IMR-90 (cell line): ENCODE results near the gene RRP1B. TPM values are rescaled to one million over a fixed set of nuclear protein-coding genes. Genes with fewer than 3 reads are reported as not detected.

Experiments used
- ATAC-seq: fragments of 200-7000 bp; cut with Tn5 transposase; 2 replicates; pipeline ENCODE4 v1.9.1; 2020; ENCODE audit warnings: low read depth, mild to moderate bottlenecking, moderate library complexity
- BruUV-seq: library from RNA; stranded (reverse); fragments of 400-500 nt; replicated peaks from 2 replicates; lab custom pipeline; 2021; lab: Mats Ljungman, UMichigan
- CTCF ChIA-PET: fragments of 300-600 bp; formaldehyde crosslinking; extraction: SDS; loops from one replicate; lab custom pipeline; 2021; ENCODE audit warnings: antibody characterized with exemption; lab: Yijun Ruan, JAX
- POLR2A ChIA-PET: fragments of 300-600 bp; sonication (Branson Sonifier 250); formaldehyde crosslinking; loops from one replicate; lab custom pipeline; 2022; ENCODE audit warnings: antibody characterized with exemption; ENCODE audit not compliant: unreplicated experiment; lab: Charles Lee
- DNase-seq: peaks from one replicate; pipeline ENCODE4 v3.0.0; 2013
- H2AFZ ChIP-seq: replicated peaks from 2 replicates; pipeline ENCODE3; 2013; ENCODE audit warnings: low read length, mild to moderate bottlenecking; ENCODE audit not compliant: poor library complexity
- H2AK5ac ChIP-seq: 2 replicates; pipeline ENCODE4 v1.6.1; 2013; ENCODE audit warnings: low read depth, low read length, inconsistent platforms
- H2AK9ac ChIP-seq: replicated peaks from 2 replicates; pipeline ENCODE3; 2013; ENCODE audit warnings: mild to moderate bottlenecking, low read depth, low read length, moderate library complexity; ENCODE audit not compliant: poor library complexity
- H2BK120ac ChIP-seq: 2 replicates; pipeline ENCODE4 v1.6.1; 2013; ENCODE audit warnings: low read depth, low read length, inconsistent platforms
- H2BK15ac ChIP-seq: 3 replicates; pipeline ENCODE4 v1.6.1; 2013; ENCODE audit warnings: low read depth, low read length, inconsistent platforms
- H2BK20ac ChIP-seq: 2 replicates; pipeline ENCODE4 v1.6.1; 2013; ENCODE audit warnings: low read depth, mild to moderate bottlenecking, inconsistent platforms, low read length, moderate library complexity
- H2BK5ac ChIP-seq: 2 replicates; pipeline ENCODE4 v1.6.1; 2013; ENCODE audit warnings: mild to moderate bottlenecking, low read depth, low read length, inconsistent platforms; ENCODE audit not compliant: poor library complexity, severe bottlenecking
- H3K14ac ChIP-seq: replicated peaks from 2 replicates; pipeline ENCODE4 v1.6.1; 2013; ENCODE audit warnings: low read depth, low read length, inconsistent platforms
- H3K18ac ChIP-seq: 2 replicates; pipeline ENCODE4 v1.6.1; 2013; ENCODE audit warnings: low read depth, low read length, control low read depth
- H3K23ac ChIP-seq: 2 replicates; pipeline ENCODE4 v1.6.1; 2013; ENCODE audit warnings: low read depth, low read length, inconsistent platforms
- H3K27ac ChIP-seq: 2 replicates; pipeline ENCODE4 v1.5.1; 2013; ENCODE audit warnings: mild to moderate bottlenecking, control low read depth, low read length; ENCODE audit not compliant: insufficient read depth
- H3K27me3 ChIP-seq: 2 replicates; pipeline ENCODE4 v1.6.1; 2013; ENCODE audit warnings: low read length; ENCODE audit not compliant: control insufficient read depth, insufficient read depth
- H3K36me3 ChIP-seq: 2 replicates; pipeline ENCODE4 v1.6.1; 2013; ENCODE audit warnings: low read length, mixed read lengths; ENCODE audit not compliant: control insufficient read depth, insufficient read depth
- H3K4ac ChIP-seq: 2 replicates; pipeline ENCODE4 v1.6.1; 2013; ENCODE audit warnings: low read depth, low read length, inconsistent platforms
- H3K4me1 ChIP-seq: 2 replicates; pipeline ENCODE4 v1.6.1; 2013; ENCODE audit warnings: low read length, mixed read lengths; ENCODE audit not compliant: control insufficient read depth, insufficient read depth
- H3K4me2 ChIP-seq: 2 replicates; pipeline ENCODE4 v1.6.1; 2013; ENCODE audit warnings: low read depth, mild to moderate bottlenecking, control low read depth, low read length, moderate library complexity
- H3K4me3 ChIP-seq: 2 replicates; pipeline ENCODE4 v1.5.1; 2013; ENCODE audit warnings: low read depth, mild to moderate bottlenecking, control low read depth, low read length, moderate library complexity; ENCODE audit not compliant: insufficient read depth
- H3K56ac ChIP-seq: 2 replicates; pipeline ENCODE4 v1.6.1; 2013; ENCODE audit warnings: low read length, inconsistent platforms; ENCODE audit not compliant: insufficient read depth; ENCODE audit errors: extremely low read depth
- H3K79me1 ChIP-seq, 2 experiments: 2 replicates each; pipeline ENCODE4 v1.6.1; 2013; ENCODE audit warnings: low read length in 2 of 2, inconsistent platforms in 1 of 2, low read depth in 1 of 2
- H3K9ac ChIP-seq: 2 replicates; pipeline ENCODE4 v1.6.1; 2013; ENCODE audit warnings: low read depth, low read length, control low read depth
- H3K9me1 ChIP-seq: 2 replicates; pipeline ENCODE4 v1.6.1; 2013; ENCODE audit warnings: low read length, inconsistent platforms; ENCODE audit not compliant: insufficient read depth
- H3K9me3 ChIP-seq: 2 replicates; pipeline ENCODE4 v1.6.1; 2013; ENCODE audit warnings: low read length; ENCODE audit not compliant: control insufficient read depth, insufficient read depth
- H4K20me1 ChIP-seq: 2 replicates; pipeline ENCODE4 v1.6.1; 2013; ENCODE audit warnings: low read length, inconsistent platforms; ENCODE audit not compliant: insufficient read depth
- H4K5ac ChIP-seq: 2 replicates; pipeline ENCODE4 v1.6.1; 2013; ENCODE audit warnings: mild to moderate bottlenecking, low read depth, low read length, control low read depth
- H4K8ac ChIP-seq, 2 experiments: 2 replicates each; pipeline ENCODE4 v1.6.1; 2013; ENCODE audit warnings: low read depth in 2 of 2, low read length in 2 of 2, control low read depth in 1 of 2, inconsistent platforms in 1 of 2
- H4K91ac ChIP-seq: 2 replicates; pipeline ENCODE4 v1.6.1; 2013; ENCODE audit warnings: low read depth, low read length, inconsistent platforms; ENCODE audit not compliant: insufficient read depth
- CEBPB ChIP-seq: IDR thresholded peaks from 2 replicates; pipeline ENCODE4 v1.6.1; 2012; ENCODE audit warnings: low read depth, low read length, improper control_type of control experiment
- CHD1 ChIP-seq: IDR thresholded peaks from 2 replicates; pipeline ENCODE4 v1.6.1; 2012; ENCODE audit warnings: low read depth, low read length, improper control_type of control experiment
- ELK1 ChIP-seq: fragments of 150-350 bp; IDR thresholded peaks from 2 replicates; pipeline ENCODE4 v1.6.1; 2016; ENCODE audit warnings: low read depth, mild to moderate bottlenecking, low read length, moderate library complexity, borderline replicate concordance
- FOS ChIP-seq: fragments of 150-350 bp; IDR thresholded peaks from 2 replicates; pipeline ENCODE4 v1.6.1; 2016; ENCODE audit warnings: low read depth, low read length
- MAFK ChIP-seq: IDR thresholded peaks from 2 replicates; pipeline ENCODE4 v1.6.1; 2012; ENCODE audit warnings: low read depth, low read length, improper control_type of control experiment
- RCOR1 ChIP-seq: IDR thresholded peaks from 2 replicates; pipeline ENCODE4 v1.6.1; 2012; ENCODE audit warnings: mild to moderate bottlenecking, low read length, improper control_type of control experiment; ENCODE audit not compliant: insufficient replicate concordance
- RFX5 ChIP-seq: IDR thresholded peaks from 2 replicates; pipeline ENCODE4 v1.8.0; 2012; ENCODE audit warnings: low read depth, mild to moderate bottlenecking, low read length, moderate library complexity
- SMC3 ChIP-seq: fragments of 150-350 bp; IDR thresholded peaks from 2 replicates; pipeline ENCODE4 v1.6.1; 2016; ENCODE audit warnings: low read depth, mild to moderate bottlenecking, antibody characterized with exemption, low read length, moderate library complexity
- WGBS, 2 experiments: methylation state at CpG; one replicate each; pipeline versions ENCODE4 v1.1.5 to v1.1.7; 2013; ENCODE audit warnings: missing lambda C conversion rate in 2 of 2; ENCODE audit not compliant: insufficient read length in 1 of 2; ENCODE audit errors: extremely low coverage in 2 of 2; 5-methylcytosine and 5-hydroxymethylcytosine counted together
- dilution Hi-C: fragments of 300-500 bp; cut with HindIII; formaldehyde crosslinking; loops from one replicate; pipeline ENCODE4 v1.14.3; 2018; ENCODE audit warnings: low sequenced_read_pairs; ENCODE audit not compliant: unreplicated experiment
- in situ Hi-C: fragments of 300-500 bp; cut with MboI; formaldehyde crosslinking; loops from 3 replicates; pipeline ENCODE4 v1.14.3; 2019; ENCODE audit warnings: low sequenced_read_pairs, inconsistent platforms, mixed read lengths
- intact Hi-C: fragments of 100-400 bp; cut with micrococcal nuclease; formaldehyde crosslinking; loops from 2 replicates; pipeline ENCODE4 v1.10.0; 2022
- polyA plus RNA-seq, 3 experiments: library from polyadenylated mRNA; depleted of rRNA; stranded (reverse); fragments of >200 nt; gene quantifications; 2 replicates each; pipeline ENCODE4 v1.2.3, GENCODE V29; 2012; ENCODE audit warnings: low replicate concordance in 1 of 3
- total RNA-seq: library from RNA; depleted of rRNA; stranded (reverse); fragments of >200 nt; gene quantifications from 2 replicates; pipeline ENCODE4 v1.2.3, GENCODE V29; 2012

Gene RRP1B
- total and polyA plus RNA-seq, 2 of the 4 experiments (the other 2 are of a cell fraction), result 11.1 to 16.1 TPM

GRCh38 chr21:43736224-43736883 is 77.0 kb downstream of the RRP1B start:
- peaks cover 71% of the 10 kb centered on the region for H4K20me1 ChIP-seq
- dilution Hi-C loops, result no loop called here
- H3K79me1 ChIP-seq, result peaks cover 24 to 84% of the 10 kb centered on the region in 2 experiments

More at GRCh38 chr21:43736224-43736883, 77.0 kb downstream of the RRP1B start:
- no peaks in the 10 kb centered on the region for H3K27me3 ChIP-seq
- H3K56ac ChIP-seq, result no peak overlapping the region
- DNase-seq (no peak), ATAC-seq (no peak)
- H3K4ac ChIP-seq, result no peak overlapping the region
- H2AK5ac ChIP-seq, result no peak overlapping the region
- H2AK9ac ChIP-seq, result no peak overlapping the region
- no peak overlapping the region for H3K27ac ChIP-seq
- H3K9me1 ChIP-seq, result peaks cover 13% of the 10 kb centered on the region; the same call in 1 of the 2 replicates
- no peaks in the 10 kb centered on the region for H3K9me3 ChIP-seq
- ChIA-PET CTCF (interaction anchor here (0.5 kb wide), 1 partner anchor 30 kb away, joined by 3 read pairs; no protein-coding TSS in a partner anchor), POLR2A (interaction anchor here (1.0 kb wide), 1 partner anchor 8 kb away, joined by 3 read pairs; no protein-coding TSS in a partner anchor)
- H3K4me3 ChIP-seq, result no peak overlapping the region
- H3K9ac ChIP-seq, result no peak overlapping the region
- TF ChIP-seq ELK1, result no peak
- no peak for TF ChIP-seq MAFK
- no peak for TF ChIP-seq RFX5
- TF ChIP-seq CHD1, result no peak
- TF ChIP-seq SMC3, result no peak
- no peak for TF ChIP-seq FOS
- no peak for TF ChIP-seq CEBPB
- no peak for TF ChIP-seq RCOR1
- no peak overlapping the region for H2BK5ac ChIP-seq
- intact Hi-C loops (no loop called here), in situ Hi-C loops (no loop called here)
- no peak overlapping the region for H3K18ac ChIP-seq
- no peak overlapping the region for H2AFZ ChIP-seq
- no peak overlapping the region for H3K14ac ChIP-seq
- H4K8ac ChIP-seq, result no peak overlapping the region
- no TSS peak for BruUV-seq
- no peak overlapping the region for H3K4me2 ChIP-seq
- H2BK15ac ChIP-seq, result no peak overlapping the region
- 99% methylated on average over 16 of the region's 25 CpGs; no CpG with 5 or more reads in 1 of the 2 experiments for WGBS, 2 experiments
- H3K36me3 ChIP-seq, result peaks cover 20% of the 10 kb centered on the region
- H3K23ac ChIP-seq, result no peak overlapping the region
- no peak overlapping the region for H4K91ac ChIP-seq
- H2BK20ac ChIP-seq, result no peak overlapping the region
- H2BK120ac ChIP-seq, result no peak overlapping the region
- H4K5ac ChIP-seq, result no peak overlapping the region
- peaks cover 21% of the 10 kb centered on the region for H3K4me1 ChIP-seq
